SK-N-SH (cell line): ENCODE measurements around the gene P2RY14. TPM values are rescaled to one million over a fixed set of nuclear protein-coding genes. Genes with fewer than 3 reads are reported as not detected.

ENCODE experiments used
- CTCF ChIA-PET: fragments of 300-600, 350-600 bp; formaldehyde crosslinking; extraction: SDS; loops from one replicate; lab custom pipeline; 2021; lab: Yijun Ruan, JAX
- POLR2A ChIA-PET: fragments of 350-600 bp; sonication (Branson Sonifier 250); formaldehyde crosslinking; extraction: SDS; loops from one replicate; lab custom pipeline; 2020; ENCODE audit warnings: antibody characterized with exemption, inconsistent platforms; lab: Yijun Ruan, JAX
- DNase-seq: peaks from one replicate; pipeline ENCODE4 v3.0.0; 2012
- H2AFZ ChIP-seq: fragments of 200-600 bp; sonication (generic); 2 replicates; pipeline ENCODE4 v1.8.1; 2016; ENCODE audit warnings: antibody characterized with exemption, mild to moderate bottlenecking, low read depth
- H3F3A ChIP-seq: fragments of 200-600 bp; sonication (generic); replicated peaks from 2 replicates; pipeline ENCODE3; 2016; ENCODE audit warnings: antibody characterized with exemption, mild to moderate bottlenecking; ENCODE audit not compliant: insufficient read depth
- H3K27ac ChIP-seq, 2 experiments: fragments of 200-500 bp in 1 of 2; fragments of 200-600 bp in 1 of 2; sonication (Bioruptor generic) in 1 of 2; sonication (generic), shearing (Covaris generic) in 1 of 2; 2 replicates each; pipeline versions ENCODE4 v1.5.1 to v1.6.1; 2014 to 2016; ENCODE audit warnings: low read depth in 2 of 2, inconsistent platforms in 1 of 2, low read length in 1 of 2, mild to moderate bottlenecking in 1 of 2, mixed read lengths in 1 of 2
- H3K27me3 ChIP-seq: fragments of 200-600 bp; sonication (generic), shearing (Covaris generic); 2 replicates; pipeline ENCODE4 v1.6.1; 2016; ENCODE audit warnings: mixed run types; ENCODE audit not compliant: insufficient read depth
- H3K36me3 ChIP-seq, 2 experiments: fragments of 200-500 bp in 1 of 2; fragments of 200-600 bp in 1 of 2; sonication (Bioruptor generic) in 1 of 2; sonication (generic) in 1 of 2; replicated peaks in 1 of 2; 2 replicates each; pipeline versions ENCODE3 to v1.5.1; 2014 to 2016; ENCODE audit warnings: low read length in 1 of 2, mild to moderate bottlenecking in 1 of 2; ENCODE audit not compliant: insufficient read depth in 2 of 2, control insufficient read depth in 1 of 2
- H3K4me1 ChIP-seq, 2 experiments: fragments of 200-500 bp in 1 of 2; fragments of 200-600 bp in 1 of 2; sonication (Bioruptor generic) in 1 of 2; sonication (generic), shearing (Covaris generic) in 1 of 2; 2 replicates each; pipeline versions ENCODE4 v1.5.1 to v1.6.1; 2014 to 2016; ENCODE audit warnings: low read depth in 1 of 2, low read length in 1 of 2, mixed run types in 1 of 2; ENCODE audit not compliant: insufficient read depth in 2 of 2, control insufficient read depth in 1 of 2
- H3K4me2 ChIP-seq: fragments of 200-600 bp; sonication (generic), shearing (Covaris generic); 2 replicates; pipeline ENCODE4 v1.6.1; 2017; ENCODE audit warnings: mixed run types
- H3K4me3 ChIP-seq, 2 experiments: fragments of 200-500 bp in 1 of 2; fragments of 200-600 bp in 1 of 2; sonication (Bioruptor generic) in 1 of 2; sonication (generic), shearing (Covaris generic) in 1 of 2; 2 replicates each; pipeline versions ENCODE4 v1.5.1 to v1.8.1; 2014 to 2016; ENCODE audit warnings: low read depth in 2 of 2, inconsistent platforms in 1 of 2, low read length in 1 of 2, mild to moderate bottlenecking in 1 of 2, mixed read lengths in 1 of 2, moderate library complexity in 1 of 2
- H3K79me2 ChIP-seq: fragments of 200-600 bp; sonication (generic); 2 replicates; pipeline ENCODE4 v1.8.1; 2017; ENCODE audit warnings: mild to moderate bottlenecking; ENCODE audit not compliant: insufficient read depth
- H3K9ac ChIP-seq: fragments of 200-600 bp; sonication (generic); 2 replicates; pipeline ENCODE4 v1.6.1; 2017; ENCODE audit warnings: mixed run types
- H3K9me2 ChIP-seq: fragments of 200-600 bp; sonication (generic); 2 replicates; pipeline ENCODE4 v1.6.1; 2017; ENCODE audit warnings: mixed run types
- H3K9me3 ChIP-seq: fragments of 200-600 bp; sonication (generic); 2 replicates; pipeline ENCODE4 v1.6.1; 2017; ENCODE audit warnings: mixed run types, mild to moderate bottlenecking, moderate library complexity
- H4K20me1 ChIP-seq: fragments of 200-600 bp; sonication (generic); 2 replicates; pipeline ENCODE4 v1.6.1; 2017; ENCODE audit warnings: mild to moderate bottlenecking, mixed run types; ENCODE audit not compliant: insufficient read depth
- CTCF ChIP-seq: fragments of 200-600 bp; sonication (generic); IDR thresholded peaks from 2 replicates; pipeline ENCODE4 v1.6.1; 2017; ENCODE audit warnings: antibody characterized with exemption, mild to moderate bottlenecking, moderate library complexity
- ELF1 ChIP-seq: IDR thresholded peaks from 2 replicates; pipeline ENCODE4 v1.4.0; 2012
- EZH2phosphoT487 ChIP-seq: fragments of 200-600 bp; sonication (generic); IDR thresholded peaks from 2 replicates; pipeline ENCODE4 v1.6.1; 2017; ENCODE audit warnings: low read depth, mixed run types, mild to moderate bottlenecking, antibody characterized with exemption, moderate library complexity, borderline replicate concordance
- FOSL2 ChIP-seq: IDR thresholded peaks from 2 replicates; pipeline ENCODE4 v1.4.0; 2012; ENCODE audit warnings: low read depth, mild to moderate bottlenecking, moderate library complexity, borderline replicate concordance
- FOXM1 ChIP-seq: IDR thresholded peaks from 2 replicates; pipeline ENCODE4 v1.4.0; 2012; ENCODE audit warnings: low read depth, mild to moderate bottlenecking
- IRF3 ChIP-seq: fragments of 150-350 bp; IDR thresholded peaks from 2 replicates; pipeline ENCODE4 v1.6.1; 2016; ENCODE audit warnings: mild to moderate bottlenecking, low read depth, low read length
- MAX ChIP-seq: IDR thresholded peaks from 2 replicates; pipeline ENCODE4 v1.4.0; 2012; ENCODE audit warnings: low read depth
- MEF2A ChIP-seq: IDR thresholded peaks from 2 replicates; pipeline ENCODE4 v1.4.0; 2012; ENCODE audit warnings: low read depth, borderline replicate concordance
- MXI1 ChIP-seq: IDR thresholded peaks from 2 replicates; pipeline ENCODE4 v1.6.1; 2012; ENCODE audit warnings: mild to moderate bottlenecking, low read depth, low read length, improper control_type of control experiment
- NFIC ChIP-seq: IDR thresholded peaks from 2 replicates; pipeline ENCODE4 v1.4.0; 2012; ENCODE audit warnings: borderline replicate concordance
- PBX3 ChIP-seq: IDR thresholded peaks from 2 replicates; pipeline ENCODE4; 2012
- POLR2AphosphoS5 ChIP-seq: IDR thresholded peaks from 2 replicates; pipeline ENCODE4 v1.6.1; 2012; ENCODE audit warnings: low read depth, low read length
- RCOR1 ChIP-seq: fragments of 150-350 bp; IDR thresholded peaks from 2 replicates; pipeline ENCODE4 v1.6.1; 2017; ENCODE audit warnings: antibody characterized with exemption, low read length
- RXRA ChIP-seq: IDR thresholded peaks from 2 replicates; pipeline ENCODE4 v1.4.0; 2012; ENCODE audit warnings: low read depth, mild to moderate bottlenecking, borderline replicate concordance
- SMC3 ChIP-seq: IDR thresholded peaks from 2 replicates; pipeline ENCODE4 v1.6.1; 2012; ENCODE audit warnings: low read depth, low read length, improper control_type of control experiment
- TAF1 ChIP-seq: IDR thresholded peaks from 2 replicates; pipeline ENCODE4 v1.6.1; 2012; ENCODE audit warnings: low read depth, mild to moderate bottlenecking, low read length, moderate library complexity, borderline replicate concordance
- USF2 ChIP-seq: fragments of 150-350 bp; IDR thresholded peaks from 2 replicates; pipeline ENCODE4 v1.6.1; 2017; ENCODE audit warnings: antibody characterized with exemption, low read length, low read depth, borderline replicate concordance
- YY1 ChIP-seq: IDR thresholded peaks from 2 replicates; pipeline ENCODE4 v1.4.0; 2012; ENCODE audit warnings: low read depth, mild to moderate bottlenecking
- WGBS: methylation state at CpG from one replicate; pipeline ENCODE4 v1.1.6; 2017; ENCODE audit warnings: low lambda C conversion rate; 5-methylcytosine and 5-hydroxymethylcytosine counted together
- polyA plus RNA-seq, 3 experiments: library from polyadenylated mRNA; depleted of rRNA; stranded (reverse); fragments of >200 nt; gene quantifications; 2 replicates each; pipeline ENCODE4 v1.2.3, GENCODE V29; 2012

Gene P2RY14
- polyA plus RNA-seq, 1 of the 3 experiments (the other 2 are of a cell fraction), result not detected

- no peak overlapping the region for H3K27ac ChIP-seq
- peaks cover 13 to 22% of the 10 kb centered on the region in 2 experiments for H3K4me1 ChIP-seq
- H3K9ac ChIP-seq, result no peak overlapping the region
- no peaks in the 10 kb centered on the region for H4K20me1 ChIP-seq
- TF ChIP-seq TAF1 (no peak), USF2 (no peak), SMC3 (no peak), RCOR1 (no peak), FOSL2 (no peak), FOXM1 (no peak)
- no peaks in the 10 kb centered on the region for H3K9me2 ChIP-seq
- no peaks in the 10 kb centered on the region for H3K9me3 ChIP-seq
- H3K36me3 ChIP-seq, result no peaks in the 10 kb centered on the region
- no peaks in the 10 kb centered on the region for H3K79me2 ChIP-seq
- CTCF ChIA-PET, result interaction anchor here (0.7 to 6.5 kb wide), 2 partner anchors 13 to 15 kb away, joined by 3 to 47 read pairs; no protein-coding TSS in a partner anchor
- DNase-seq, result no peak
- no peak overlapping the region for H3K4me3 ChIP-seq
- H2AFZ ChIP-seq, result no peak overlapping the region
- 88% methylated on average over 1 of the region's 1 CpG for WGBS
- peaks cover 31% of the 10 kb centered on the region for H3F3A ChIP-seq
- H3K27me3 ChIP-seq, result no peaks in the 10 kb centered on the region
- POLR2A ChIA-PET, result no interaction called here
- H3K4me2 ChIP-seq, result no peak overlapping the region
Observed at GRCh38 chr3:151214459-151214858, 63.9 kb downstream of the P2RY14 start.

GRCh38 chr3:151213881-151214280, 64.5 kb downstream of the P2RY14 start:
- ChIA-PET CTCF (interaction anchor here (6.5 kb wide), 1 partner anchor 14 kb away, joined by 47 read pairs; no protein-coding TSS in a partner anchor), POLR2A (no interaction called here)
- WGBS, result 82% methylated on average over 5 of the region's 5 CpGs

More at GRCh38 chr3:151213881-151214280, 64.5 kb downstream of the P2RY14 start:
- Histone ChIP-seq H3K9ac (no peak overlapping the region), H4K20me1 (no peaks in the 10 kb centered on the region), H3F3A (peaks cover 27% of the 10 kb centered on the region), H3K4me3 (no peak overlapping the region), H3K27me3 (no peaks in the 10 kb centered on the region), H3K79me2 (no peaks in the 10 kb centered on the region), H3K4me1 (peaks cover 13 to 20% of the 10 kb centered on the region in 2 experiments), H3K36me3 (no peaks in the 10 kb centered on the region), H3K4me2 (no peak overlapping the region)
- no peak for TF ChIP-seq IRF3
- TF ChIP-seq POLR2AphosphoS5, result no peak
- TF ChIP-seq USF2, result no peak
- no peak for TF ChIP-seq MAX
- TF ChIP-seq CTCF, result no peak
- TF ChIP-seq ELF1, result no peak
- TF ChIP-seq YY1, result no peak
- TF ChIP-seq TAF1, result no peak
- no peak for TF ChIP-seq MEF2A
- TF ChIP-seq NFIC, result no peak
- no peak for TF ChIP-seq MXI1
- TF ChIP-seq RXRA, result no peak
- no peak for TF ChIP-seq EZH2phosphoT487
- TF ChIP-seq PBX3, result no peak
- TF ChIP-seq, all 33 proteins: peak for 0
- no peaks in the 10 kb centered on the region for H3K9me3 ChIP-seq
- DNase-seq, result no peak
- H3K9me2 ChIP-seq, result no peaks in the 10 kb centered on the region
- H3K27ac ChIP-seq, result no peak overlapping the region
- H2AFZ ChIP-seq, result no peak overlapping the region
